AG04450 (cell line): ENCODE data around the gene MAFF. TPM values are rescaled to one million over a fixed set of nuclear protein-coding genes. Genes with fewer than 3 reads are reported as not detected.
A peak's percentile ranks its signal among the peaks of the same experiment; 100 is the strongest.

Source experiments
- CTCF ChIA-PET: fragments of 300-600, 350-600 bp; formaldehyde crosslinking; extraction: SDS; loops from one replicate; lab custom pipeline; 2022; ENCODE audit warnings: antibody characterized with exemption, inconsistent platforms; lab: Charles Lee
- POLR2A ChIA-PET: fragments of 350-600 bp; formaldehyde crosslinking; extraction: SDS; loops from one replicate; lab custom pipeline; 2021; ENCODE audit warnings: antibody characterized with exemption, inconsistent platforms; lab: Yijun Ruan, JAX
- DNase-seq: peaks from one replicate; pipeline ENCODE4 v3.0.0-alpha.2; 2011; ENCODE audit warnings: low read depth, low spot score
- H3K27ac ChIP-seq: one replicate; pipeline ENCODE4 v1.5.1; 2012; ENCODE audit warnings: low read depth, low read length, control low read depth
- H3K27me3 ChIP-seq: one replicate; pipeline ENCODE4 v1.6.0; 2012; ENCODE audit warnings: low read length; ENCODE audit not compliant: control insufficient read depth, insufficient read depth
- H3K4me3 ChIP-seq: 2 replicates; pipeline ENCODE4 v1.5.1; 2011; ENCODE audit warnings: mild to moderate bottlenecking, low read depth, low read length, control low read depth
- H3K9me3 ChIP-seq: 2 replicates; pipeline ENCODE4 v1.5.1; 2012; ENCODE audit warnings: low read length; ENCODE audit not compliant: control insufficient read depth, insufficient read depth
- CTCF ChIP-seq: IDR thresholded peaks from 2 replicates; pipeline ENCODE4 v1.5.1; 2011; ENCODE audit warnings: low read depth, low read length, control low read depth, inconsistent platforms
- polyA plus RNA-seq: library from polyadenylated mRNA; depleted of rRNA; stranded (reverse); fragments of >200 nt; gene quantifications from 2 replicates; pipeline ENCODE4 v1.2.3, GENCODE V29; 2011

The MAFF gene
- polyA plus RNA-seq, 1 experiment, result 8.3 TPM

- no peak for TF ChIP-seq CTCF
- DNase-seq, result no peak
- Histone ChIP-seq H3K27ac (peak overlapping the region; percentile 21), H3K9me3 (no peaks in the 10 kb centered on the region), H3K27me3 (no peaks in the 10 kb centered on the region), H3K4me3 (no peak overlapping the region)
- POLR2A ChIA-PET, result no interaction called here
- CTCF ChIA-PET, result no interaction called here
These were observed 9.3 kb upstream of the MAFF start for GRCh38 chr22:38192475-38192863.

GRCh38 chr22:38193580-38193979, 8.2 kb upstream of the MAFF start:
- Histone ChIP-seq H3K4me3 (no peak overlapping the region), H3K27ac (no peak overlapping the region), H3K27me3 (no peaks in the 10 kb centered on the region), H3K9me3 (no peaks in the 10 kb centered on the region)
- CTCF ChIA-PET, result no interaction called here
- no peak for DNase-seq
- POLR2A ChIA-PET, result interaction anchor here (0.6 kb wide), 1 partner anchor 122 kb away, joined by 4 read pairs; no protein-coding TSS in a partner anchor
- TF ChIP-seq CTCF, result no peak

- ChIA-PET CTCF (no interaction called here), POLR2A (no interaction called here)
- no peak for DNase-seq
- H3K4me3 ChIP-seq, result no peak overlapping the region
- no peak overlapping the region for H3K27ac ChIP-seq
- no peaks in the 10 kb centered on the region for H3K9me3 ChIP-seq
- no peak for TF ChIP-seq CTCF
- H3K27me3 ChIP-seq, result no peaks in the 10 kb centered on the region
These were observed 4.9 kb upstream of the MAFF start for GRCh38 chr22:38196791-38197419.

GRCh38 chr22:38199826-38200559, 1.8 kb upstream of the MAFF start:
- ChIA-PET CTCF (no interaction called here), POLR2A (no interaction called here)
- no peak overlapping the region for H3K27ac ChIP-seq
- H3K4me3 ChIP-seq, result no peak overlapping the region
- DNase-seq, result no peak
- no peaks in the 10 kb centered on the region for H3K27me3 ChIP-seq
- TF ChIP-seq CTCF, result no peak
- peaks cover 4% of the 10 kb centered on the region; the same call in 1 of the 2 replicates for H3K9me3 ChIP-seq

DNA sequence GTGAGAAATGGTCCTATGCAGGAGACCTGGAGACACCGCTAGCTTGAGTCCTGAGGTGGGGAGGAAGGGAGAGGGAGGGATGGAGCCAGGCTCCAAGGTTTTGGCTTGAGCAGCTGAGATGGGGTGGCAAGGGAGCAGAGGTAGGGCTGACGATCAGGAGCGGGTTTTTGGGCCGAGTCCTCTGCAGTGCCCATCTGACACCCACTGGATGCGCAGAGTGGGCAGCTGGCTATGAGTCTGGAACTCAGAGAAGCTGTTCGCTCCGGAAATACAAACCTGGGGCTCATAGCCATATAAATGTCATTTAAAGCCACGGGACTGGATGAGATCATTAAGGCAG, 453 bp upstream of the MAFF start:
- Histone ChIP-seq H3K9me3 (peaks cover 4% of the 10 kb centered on the region; the same call in 1 of the 2 replicates), H3K27me3 (no peaks in the 10 kb centered on the region), H3K27ac (peak overlapping the region; percentile 47), H3K4me3 (peak overlapping the region; percentile 54)
- no peak for TF ChIP-seq CTCF
- ChIA-PET POLR2A (interaction anchor here (0.5 to 1.4 kb wide), 17 partner anchors 13 to 104 kb away, joined by 3 to 12 read pairs (median 4); partner anchors contain the start of gene PLA2G6), CTCF (interaction anchor here (0.7 to 1.4 kb wide), 2 partner anchors 87 to 132 kb away, joined by 3 read pairs; no protein-coding TSS in a partner anchor)
- DNase-seq, result no peak
